Measurements from ENCODE around the gene CLTCL1. TPM values are rescaled to one million over a fixed set of nuclear protein-coding genes. Genes with fewer than 3 reads are reported as not detected.

The CLTCL1 gene
- total and polyA plus RNA-seq, 9 of the 15 experiments (the other 6 are each of a cell fraction or from before 2014, with no cell fraction given) = 1.1 to 11.7 (median 5.0) TPM

GRCh38 chr22:19179497-19180048 lies 111.9 kb downstream of the CLTCL1 start (continued):
- TF ChIP-seq ZBTB34 (CRISPR knock-in tag; IDR thresholded peaks at IDR 0.05) (no peak), SP1 (CRISPR knock-in tag; IDR thresholded peaks at IDR 0.05) (no peak), CBX3 (IDR thresholded peaks at IDR 0.05; ENCODE audit: borderline replicate concordance in 1 of 2, low read length in 2 of 2) (no peak), ZNF586 (CRISPR knock-in tag; conservative IDR thresholded peaks at IDR 0.05) (no peak), PHF20 (IDR thresholded peaks at IDR 0.05; ENCODE audit: partially characterized antibody) (no peak), PBX2 (CRISPR knock-in tag; IDR thresholded peaks at IDR 0.05; ENCODE audit: low read depth) (no peak), PBX2 (tag; conservative IDR thresholded peaks at IDR 0.05; ENCODE audit: low read depth) (no peak), ZC3H11A (IDR thresholded peaks at IDR 0.05; ENCODE audit: low read depth, low read length) (0 out of 2 replicates have a peak, but pooled peaks have one; percentile 17), CTBP1 (IDR thresholded peaks at IDR 0.05; ENCODE audit: borderline replicate concordance) (no peak), TSHZ1 (CRISPR knock-in tag; IDR thresholded peaks at IDR 0.05) (no peak), HIVEP1 (CRISPR knock-in tag; IDR thresholded peaks at IDR 0.05) (peak; percentile 1; the same call in 1 of the 2 replicates), HCFC1 (IDR thresholded peaks at IDR 0.05; ENCODE audit: low read depth, low read length) (peak; percentile 57; the same call in 1 of the 2 replicates), ZFP36 (IDR thresholded peaks at IDR 0.05; ENCODE audit: low read depth, low read length, partially characterized antibody) (peak; percentile 69)
- TF ChIP-seq, protein P1, sequence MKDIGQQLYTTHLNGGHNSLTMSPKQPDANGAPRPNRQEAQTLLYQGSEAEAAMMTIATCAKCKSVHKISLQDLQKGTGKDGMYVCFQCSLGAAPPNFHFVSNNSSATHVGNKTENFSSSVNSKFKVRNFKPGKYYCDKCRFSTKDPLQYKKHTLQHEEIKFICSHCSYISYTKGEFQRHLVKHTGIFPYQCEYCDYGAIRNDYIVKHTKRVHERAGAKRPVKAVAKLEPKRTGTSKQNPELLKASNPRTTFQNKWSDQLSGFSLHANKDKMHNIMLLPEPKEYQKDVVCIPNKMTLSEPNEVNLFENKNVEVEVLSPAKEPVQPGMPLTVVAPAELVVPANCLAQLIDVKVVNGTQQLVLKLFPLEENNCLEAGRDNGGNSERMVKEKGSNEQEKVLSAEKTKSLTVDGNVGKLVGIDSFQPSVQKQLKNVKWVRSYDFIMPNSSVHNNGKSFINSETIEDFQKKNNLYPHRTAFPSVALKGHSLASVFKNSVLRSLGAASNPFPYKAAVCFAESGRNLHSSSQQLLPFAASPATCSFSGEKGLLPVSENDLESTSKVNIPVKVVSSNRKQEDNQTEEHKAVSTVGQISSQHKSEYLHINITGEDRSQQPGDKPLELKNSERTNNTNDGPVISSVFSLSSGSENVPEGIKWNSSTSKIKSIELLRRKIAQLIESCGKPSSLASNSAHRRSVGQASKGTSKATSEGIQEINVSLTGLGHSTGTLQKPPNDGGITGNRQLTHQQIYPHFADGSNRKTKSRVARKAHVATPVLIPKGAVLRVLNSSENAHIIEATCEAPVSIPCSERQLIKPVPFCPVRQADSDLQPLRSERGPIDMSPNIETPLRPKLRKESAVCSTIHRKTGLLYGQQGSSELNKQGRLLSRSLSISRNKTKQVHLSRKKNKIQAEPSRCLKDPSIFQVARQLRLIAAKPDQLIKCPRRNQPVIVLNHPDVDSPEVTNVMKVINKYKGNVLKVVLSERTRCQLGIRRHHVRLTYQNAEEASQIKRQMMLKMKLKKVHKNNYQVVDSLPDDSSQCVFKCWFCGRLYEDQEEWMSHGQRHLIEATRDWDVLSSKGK (CRISPR knock-in tag; IDR thresholded peaks at IDR 0.05) = no peak
- TF ChIP-seq, protein P2, sequence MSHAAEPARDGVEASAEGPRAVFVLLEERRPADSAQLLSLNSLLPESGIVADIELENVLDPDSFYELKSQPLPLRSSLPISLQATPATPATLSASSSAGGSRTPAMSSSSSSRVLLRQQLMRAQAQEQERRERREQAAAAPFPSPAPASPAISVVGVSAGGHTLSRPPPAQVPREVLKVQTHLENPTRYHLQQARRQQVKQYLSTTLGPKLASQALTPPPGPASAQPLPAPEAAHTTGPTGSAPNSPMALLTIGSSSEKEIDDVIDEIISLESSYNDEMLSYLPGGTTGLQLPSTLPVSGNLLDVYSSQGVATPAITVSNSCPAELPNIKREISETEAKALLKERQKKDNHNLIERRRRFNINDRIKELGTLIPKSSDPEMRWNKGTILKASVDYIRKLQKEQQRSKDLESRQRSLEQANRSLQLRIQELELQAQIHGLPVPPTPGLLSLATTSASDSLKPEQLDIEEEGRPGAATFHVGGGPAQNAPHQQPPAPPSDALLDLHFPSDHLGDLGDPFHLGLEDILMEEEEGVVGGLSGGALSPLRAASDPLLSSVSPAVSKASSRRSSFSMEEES (CRISPR knock-in tag; IDR thresholded peaks at IDR 0.05) = no peak
